GM23338 (cell line): ENCODE data around the gene PRRG3. TPM values are rescaled to one million over a fixed set of nuclear protein-coding genes. Genes with fewer than 3 reads are reported as not detected.

Experiments used
- ATAC-seq: fragments of 200-7000 bp; cut with Tn5 transposase; 3 replicates; pipeline ENCODE4 v1.9.1; 2020
- DNase-seq: peaks from one replicate; pipeline ENCODE4 v3.0.0-alpha.2; 2015; ENCODE audit warnings: low spot score
- H2AFZ ChIP-seq: fragments of 200-600 bp; sonication (generic); 2 replicates; pipeline ENCODE4 v1.8.0; 2016; ENCODE audit warnings: antibody characterized with exemption, mild to moderate bottlenecking, moderate library complexity
- H3F3A ChIP-seq: fragments of 200-600 bp; sonication (generic); replicated peaks from 2 replicates; pipeline ENCODE4 v1.8.0; 2017; ENCODE audit warnings: antibody characterized with exemption, mixed run types, low read depth
- H3K27ac ChIP-seq: fragments of 200-600 bp; sonication (generic); 2 replicates; pipeline ENCODE4 v1.6.1; 2016; ENCODE audit warnings: low read depth
- H3K27me3 ChIP-seq: fragments of 200-600 bp; sonication (generic); 2 replicates; pipeline ENCODE4 v1.8.0; 2016; ENCODE audit warnings: mild to moderate bottlenecking, mixed run types, moderate library complexity; ENCODE audit not compliant: insufficient read depth
- H3K36me3 ChIP-seq: fragments of 200-600 bp; sonication (generic); 2 replicates; pipeline ENCODE4 v1.8.0; 2016; ENCODE audit warnings: mild to moderate bottlenecking; ENCODE audit not compliant: insufficient read depth
- H3K4me1 ChIP-seq: fragments of 200-600 bp; sonication (generic); 2 replicates; pipeline ENCODE4 v1.8.0; 2016; ENCODE audit warnings: mild to moderate bottlenecking, moderate library complexity; ENCODE audit not compliant: insufficient read depth
- H3K4me2 ChIP-seq: fragments of 200-600 bp; sonication (generic); 2 replicates; pipeline ENCODE4 v1.7.1; 2017; ENCODE audit warnings: mixed run types
- H3K4me3 ChIP-seq: fragments of 200-600 bp; sonication (generic); 2 replicates; pipeline ENCODE4 v1.6.1; 2016; ENCODE audit warnings: mixed run types
- H3K79me2 ChIP-seq: fragments of 200-600 bp; sonication (generic); replicated peaks from 2 replicates; pipeline ENCODE4 v1.8.0; 2017; ENCODE audit warnings: mild to moderate bottlenecking; ENCODE audit not compliant: insufficient read depth
- H3K9me2 ChIP-seq: fragments of 200-600 bp; sonication (generic); 2 replicates; pipeline ENCODE4 v1.8.0; 2017; ENCODE audit not compliant: insufficient read depth
- H4K20me1 ChIP-seq: fragments of 200-600 bp; sonication (generic); replicated peaks from 2 replicates; pipeline ENCODE4 v1.8.0; 2017; ENCODE audit warnings: mild to moderate bottlenecking; ENCODE audit not compliant: insufficient read depth
- H3K27ac Mint-ChIP-seq: 2 replicates; pipeline ENCODE4 v1.8.0; 2020; ENCODE audit warnings: inconsistent platforms, mild to moderate bottlenecking, moderate library complexity, mixed read lengths
- H3K27me3 Mint-ChIP-seq: 3 replicates; pipeline ENCODE4 v1.8.0; 2022; ENCODE audit warnings: low read depth, mild to moderate bottlenecking, moderate library complexity, mixed read lengths, inconsistent platforms; ENCODE audit not compliant: insufficient read depth, poor library complexity
- H3K36me3 Mint-ChIP-seq: 3 replicates; pipeline ENCODE4 v1.8.0; 2021; ENCODE audit warnings: low read depth, mild to moderate bottlenecking, inconsistent platforms, moderate library complexity, mixed read lengths
- H3K4me1 Mint-ChIP-seq: 3 replicates; pipeline ENCODE4 v1.8.0; 2020; ENCODE audit warnings: mild to moderate bottlenecking, inconsistent platforms, mixed read lengths
- H3K4me3 Mint-ChIP-seq: 3 replicates; pipeline ENCODE4 v1.8.0; 2021; ENCODE audit warnings: moderate library complexity, mild to moderate bottlenecking, inconsistent platforms, mixed read lengths
- H3K9me3 Mint-ChIP-seq: 3 replicates; pipeline ENCODE4 v1.8.0; 2020; ENCODE audit warnings: moderate library complexity, mild to moderate bottlenecking, inconsistent platforms, mixed read lengths
- CREB1 ChIP-seq: fragments of 250-450 bp; sonication (Bioruptor Pico); IDR thresholded peaks from 2 replicates; pipeline ENCODE4 v1.5.0; 2020; ENCODE audit warnings: low read depth, mild to moderate bottlenecking, moderate library complexity
- ETS1 ChIP-seq: IDR thresholded peaks from 2 replicates; pipeline ENCODE4 v1.6.1; 2016; ENCODE audit warnings: antibody characterized with exemption
- EZH2 ChIP-seq: fragments of 200-600 bp; sonication (generic); IDR thresholded peaks from one replicate; pipeline ENCODE4 v1.8.0; 2017; ENCODE audit warnings: antibody characterized with exemption, mild to moderate bottlenecking, low read depth; ENCODE audit not compliant: unreplicated experiment
- EZH2phosphoT487 ChIP-seq: fragments of 200-600 bp; sonication (generic); IDR thresholded peaks from one replicate; pipeline ENCODE4 v1.8.1; 2018; ENCODE audit warnings: antibody characterized with exemption; ENCODE audit not compliant: unreplicated experiment
- JUNB ChIP-seq: IDR thresholded peaks from one replicate; pipeline ENCODE4 v1.6.1; 2016; ENCODE audit warnings: antibody characterized with exemption; ENCODE audit not compliant: unreplicated experiment
- NANOG ChIP-seq: IDR thresholded peaks from 2 replicates; pipeline ENCODE4 v1.6.1; 2016; ENCODE audit warnings: antibody characterized with exemption, borderline replicate concordance
- POLR2AphosphoS5 ChIP-seq: IDR thresholded peaks from 2 replicates; pipeline ENCODE4 v1.6.1; 2016; ENCODE audit warnings: antibody characterized with exemption, low read depth
- REST ChIP-seq: IDR thresholded peaks from one replicate; pipeline ENCODE4 v1.6.1; 2018; ENCODE audit warnings: antibody characterized with exemption; ENCODE audit not compliant: unreplicated experiment
- STAT1 ChIP-seq: IDR thresholded peaks from one replicate; pipeline ENCODE4 v1.6.1; 2016; ENCODE audit warnings: antibody characterized with exemption; ENCODE audit not compliant: unreplicated experiment
- ZNF114 ChIP-seq: fragments of 250-450 bp; sonication (Bioruptor Pico); IDR thresholded peaks from 2 replicates; pipeline ENCODE4 v1.5.0; 2020; ENCODE audit warnings: mild to moderate bottlenecking, moderate library complexity
- ZNF331 ChIP-seq: fragments of 250-450 bp; sonication (Bioruptor Pico); IDR thresholded peaks from 2 replicates; pipeline ENCODE4 v1.5.0; 2020; ENCODE audit warnings: low read depth, mild to moderate bottlenecking, moderate library complexity
- ZNF462 ChIP-seq: fragments of 250-450 bp; sonication (Bioruptor Pico); IDR thresholded peaks from 2 replicates; pipeline ENCODE4 v1.5.0; 2020; ENCODE audit warnings: mild to moderate bottlenecking, moderate library complexity
- polyA plus RNA-seq: library from polyadenylated mRNA; unstranded; fragments of >200 nt; fragmentation: Nextera tagmentation; extraction: Ambion mirVana; gene quantifications from 2 replicates; pipeline ENCODE4 v1.2.1, GENCODE V29; 2016
- total RNA-seq: library from RNA; depleted of rRNA; stranded (reverse); fragments of >200 nt; shearing (Covaris generic); gene quantifications from 2 replicates; pipeline ENCODE4 v1.2.3, GENCODE V29; 2014

PRRG3 gene
- total and polyA plus RNA-seq, 2 experiments from 2014 or later: 5.0 to 10.6 TPM

- TF ChIP-seq ZNF462 (CRISPR knock-in tag) (no peak), STAT1 (no peak), POLR2AphosphoS5 (no peak), REST (no peak), ZNF331 (CRISPR knock-in tag) (no peak)
Measured at GRCh38 chrX:151714362-151714761, 19.1 kb downstream of the PRRG3 start (continued).

DNA sequence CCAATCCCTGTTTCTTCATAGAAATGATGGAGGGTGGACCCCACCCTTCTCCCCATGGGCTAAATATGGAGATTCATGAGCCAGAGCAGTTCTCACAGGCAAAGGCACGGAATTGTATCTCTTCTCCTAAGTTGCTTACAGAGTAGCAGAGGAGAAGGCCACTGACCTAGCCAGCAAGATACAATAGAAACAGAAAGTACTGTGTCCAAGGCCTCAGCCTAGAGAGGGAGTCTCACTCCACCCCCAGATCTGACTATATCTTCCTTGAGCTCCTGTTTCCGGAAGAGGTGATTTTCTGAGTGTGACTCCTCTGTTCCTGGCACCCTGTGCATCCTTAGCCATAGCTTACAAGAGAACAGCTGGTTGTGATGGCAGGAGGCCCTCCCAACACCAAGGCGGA lies 20.5 kb downstream of the PRRG3 start, which contains the start of gene FATE1:
FATE1 (plus strand) TSS at position 284 of the 400 bp plus-strand sequence; CDS start at position 369, 85 bp downstream.
- H3K9me3 Mint-ChIP-seq: no peaks in the 10 kb centered on the region
- ATAC-seq: no peak
- H3F3A ChIP-seq: no peaks in the 10 kb centered on the region

More for the DNA sequence above, 20.5 kb downstream of the PRRG3 start, which contains the start of gene FATE1:
- no peak within 1 kb of the TSS for H3K27ac ChIP-seq
- H3K27me3 ChIP-seq: no peaks in the 10 kb centered on the region
- H3K4me1 ChIP-seq: no peaks in the 10 kb centered on the region; the same call in 1 of the 2 replicates
- TF ChIP-seq EZH2: no peak
- TF ChIP-seq JUNB: no peak
- TF ChIP-seq NANOG: no peak
- TF ChIP-seq ETS1: no peak
- TF ChIP-seq ZNF331 (CRISPR knock-in tag): no peak
- TF ChIP-seq POLR2AphosphoS5: no peak
- no peak for TF ChIP-seq EZH2phosphoT487
- no peak for TF ChIP-seq ZNF114
- no peak for TF ChIP-seq STAT1
- no peak for TF ChIP-seq CREB1 (CRISPR knock-in tag)
- no peaks in the 10 kb centered on the region for H3K36me3 Mint-ChIP-seq
- no peaks in the 10 kb centered on the region for H3K9me2 ChIP-seq
- H4K20me1 ChIP-seq: no peaks in the 10 kb centered on the region
- peaks cover 3% of the 10 kb centered on the region for H3K27me3 Mint-ChIP-seq
- H3K79me2 ChIP-seq: no peaks in the 10 kb centered on the region
- H3K27ac Mint-ChIP-seq: no peak within 1 kb of the TSS
- H3K36me3 ChIP-seq: no peaks in the 10 kb centered on the region
- H3K4me3 ChIP-seq: no peak within 1 kb of the TSS
- H3K4me1 Mint-ChIP-seq: peaks cover 9% of the 10 kb centered on the region; the same call in 2 of the 3 replicates
- H3K4me3 Mint-ChIP-seq: no peak within 1 kb of the TSS
- H2AFZ ChIP-seq: no peak within 1 kb of the TSS
- no peak for DNase-seq
- no peak within 1 kb of the TSS for H3K4me2 ChIP-seq
